Astrocyte of the hippocampus (primary cell): ENCODE results near the gene EML5.

Experiments
- DNase-seq: peaks from one replicate; pipeline ENCODE4 v3.0.0; 2011; ENCODE audit warnings: low read depth, low spot score

The EML5 gene

GRCh38 chr14:88710709-88711108 is 82.0 kb downstream of the EML5 start:
- DNase-seq = no peak

- DNase-seq = no peak
Observed at GRCh38 chr14:88707088-88707487, 85.7 kb downstream of the EML5 start.

- peak; percentile 4 for DNase-seq
Observed at GRCh38 chr14:88706425-88706824, 86.3 kb downstream of the EML5 start.

DNA sequence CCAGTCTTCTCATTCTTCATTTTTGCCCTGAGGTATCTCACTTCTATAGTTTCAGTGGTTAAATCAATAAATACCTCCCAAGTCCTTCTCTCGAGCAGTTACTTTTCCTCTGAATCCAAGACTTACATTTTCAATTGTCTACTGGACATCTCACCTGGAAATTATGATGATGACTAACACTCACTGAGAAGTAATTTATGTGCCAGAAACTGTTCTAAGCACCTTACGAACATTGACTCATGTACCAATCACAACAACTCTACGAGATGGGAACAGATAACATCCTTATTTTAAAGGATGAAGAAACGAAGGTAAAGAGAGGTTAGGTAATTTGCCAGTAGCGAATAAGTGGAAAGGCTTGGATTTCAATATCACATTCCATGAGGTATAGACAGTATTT is 94.1 kb downstream of the EML5 start:
- DNase-seq = no peak

- peak; percentile 56 for DNase-seq
Observed at GRCh38 chr14:88695870-88696269, 96.9 kb downstream of the EML5 start.

- DNase-seq = no peak
Observed at GRCh38 chr14:88688386-88688785, 104.4 kb downstream of the EML5 start.

GRCh38 chr14:88683119-88683518 is 109.6 kb downstream of the EML5 start:
- DNase-seq = no peak

- DNase-seq = no peak
Observed at GRCh38 chr14:88682495-88683114, 110.1 kb downstream of the EML5 start.

DNA sequence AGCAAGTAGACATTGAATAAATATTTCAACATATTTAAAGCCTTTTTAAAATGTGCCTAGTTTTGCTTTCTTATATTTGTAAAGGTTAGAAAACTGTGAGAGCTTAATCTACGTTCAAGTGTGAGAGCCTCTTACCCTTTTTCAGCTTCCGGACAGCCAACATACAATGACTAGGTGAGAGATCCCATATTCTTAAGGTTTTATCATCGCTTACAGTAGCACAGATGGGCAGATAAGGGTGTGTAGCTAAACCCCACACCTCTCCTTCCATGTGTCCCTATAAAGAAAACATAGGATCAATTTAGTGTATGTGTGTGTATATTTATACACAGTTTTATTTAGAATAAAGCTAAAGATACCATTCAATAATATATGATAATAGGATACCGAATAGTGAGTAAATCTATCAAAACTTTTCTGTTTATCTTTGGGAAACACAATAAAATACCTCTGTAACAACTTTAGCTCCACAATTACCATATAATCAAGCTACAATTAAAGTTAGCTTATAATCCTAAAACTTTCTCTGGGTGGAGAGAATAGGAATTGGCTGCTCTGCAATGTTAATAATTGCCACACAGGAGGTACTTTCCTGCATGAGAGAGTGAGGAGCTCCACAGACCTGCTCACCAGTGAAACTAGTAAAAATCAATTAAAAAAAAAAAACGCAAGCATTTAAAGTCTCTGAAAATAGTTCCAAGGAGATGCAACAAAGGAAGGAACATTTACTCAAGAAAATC is 110.8 kb downstream of the EML5 start:
- DNase-seq = no peak

DNA sequence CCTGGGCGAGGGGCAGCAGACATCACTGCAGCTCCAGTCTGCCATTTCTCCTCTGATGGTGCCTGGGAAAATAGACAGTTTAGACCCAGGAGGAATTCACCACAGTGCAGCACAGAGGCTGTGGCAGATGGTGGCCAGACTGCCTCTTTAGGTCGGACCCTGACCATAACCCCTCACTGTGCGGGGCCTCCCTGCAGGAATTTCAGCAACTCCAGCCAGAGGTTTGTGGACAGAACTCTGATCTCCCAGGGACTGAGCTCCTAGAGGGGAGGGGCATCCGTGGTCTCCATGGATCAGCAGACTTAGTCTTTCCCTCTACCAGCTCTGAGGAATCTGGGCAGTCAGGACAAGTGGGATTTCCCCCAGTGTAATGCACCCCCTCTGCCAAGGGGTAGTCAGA is 123.4 kb downstream of the EML5 start:
- DNase-seq = peak; percentile 11

GRCh38 chr14:88668448-88669116 is 124.2 kb downstream of the EML5 start:
- DNase-seq = no peak

GRCh38 chr14:88667555-88668273 is 125.0 kb downstream of the EML5 start:
- DNase-seq = peak; percentile 86

DNA sequence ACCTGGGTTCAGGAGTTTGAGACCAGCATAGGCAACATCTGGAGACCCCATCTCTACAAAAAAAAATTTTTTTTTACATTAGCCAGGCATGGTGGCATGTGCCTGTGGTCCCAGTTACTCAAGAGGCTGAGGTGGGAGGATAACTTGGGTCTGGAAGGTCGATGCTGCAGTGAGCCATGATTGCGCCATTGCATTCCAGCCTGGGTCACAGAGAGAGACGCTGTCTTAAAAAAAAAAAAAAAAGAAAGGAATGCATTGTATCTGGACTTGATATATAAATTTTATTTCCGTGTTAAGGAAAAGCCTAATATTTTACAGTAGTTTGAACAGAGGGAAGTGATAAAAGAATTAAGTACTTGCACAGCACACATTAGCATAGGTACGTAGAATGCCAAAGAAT is 132.7 kb downstream of the EML5 start:
- no peak for DNase-seq

- no peak for DNase-seq
Observed at GRCh38 chr14:88639221-88639620, 153.5 kb downstream of the EML5 start.

- no peak for DNase-seq
Observed at GRCh38 chr14:88632512-88632911, 160.2 kb downstream of the EML5 start.

- no peak for DNase-seq
Observed at GRCh38 chr14:88631091-88631490, 161.7 kb downstream of the EML5 start.

DNA sequence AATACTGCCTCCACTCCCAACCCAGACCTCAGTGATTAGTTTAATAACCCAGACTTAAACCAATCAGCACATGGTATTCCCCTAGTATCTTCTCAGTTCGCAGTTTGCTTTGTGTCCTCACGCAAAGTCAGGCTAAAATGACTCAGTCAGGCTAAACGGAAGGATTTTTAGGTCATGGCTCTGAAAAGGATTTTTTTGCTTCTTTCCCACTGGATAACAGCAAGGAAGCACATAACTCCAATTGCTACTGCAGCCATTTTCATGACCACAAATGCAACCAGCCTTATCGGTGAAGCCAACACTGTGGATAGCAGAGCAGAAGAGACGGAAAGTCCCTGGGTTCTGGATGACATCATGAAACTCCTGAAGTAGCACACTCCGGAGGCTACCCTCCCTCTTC is 162.2 kb downstream of the EML5 start:
- peak; percentile 88 for DNase-seq

DNA sequence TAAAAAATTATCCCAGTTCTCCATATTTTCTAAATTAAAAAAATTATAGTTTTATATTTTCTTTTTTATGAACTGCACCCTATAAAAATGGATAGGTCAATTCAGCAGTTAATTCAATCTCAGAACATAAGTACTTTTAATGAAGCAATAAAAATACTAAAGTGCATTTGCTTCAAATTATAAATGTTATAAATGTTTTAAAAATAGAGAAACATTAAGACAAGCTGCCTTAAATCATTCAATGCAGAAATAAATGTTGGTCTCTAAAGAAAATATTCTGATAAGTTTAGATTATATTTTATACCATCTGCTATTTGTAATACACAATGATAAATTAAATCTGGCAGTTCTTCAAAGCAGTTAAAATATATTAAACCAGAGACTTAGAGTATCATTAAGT is 164.3 kb downstream of the EML5 start:
- no peak for DNase-seq

DNA sequence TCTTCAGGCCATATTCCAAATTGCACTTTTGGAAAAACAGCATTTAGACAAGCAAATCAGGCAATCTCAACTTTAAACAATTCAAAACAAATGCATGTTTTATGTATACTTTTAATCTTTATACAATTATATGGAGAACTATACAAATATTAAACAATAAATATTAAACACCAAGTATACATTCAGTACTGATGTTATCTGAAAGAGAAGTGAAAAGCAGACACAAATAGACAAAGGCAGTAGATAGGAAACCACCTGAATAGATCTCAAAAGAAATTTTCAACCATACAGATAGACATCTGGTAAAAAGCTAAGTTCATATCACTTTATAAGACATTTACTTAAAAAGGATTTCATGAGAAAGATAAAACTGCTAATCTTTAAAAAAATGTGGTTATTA is 164.7 kb downstream of the EML5 start:
- no peak for DNase-seq

DNA sequence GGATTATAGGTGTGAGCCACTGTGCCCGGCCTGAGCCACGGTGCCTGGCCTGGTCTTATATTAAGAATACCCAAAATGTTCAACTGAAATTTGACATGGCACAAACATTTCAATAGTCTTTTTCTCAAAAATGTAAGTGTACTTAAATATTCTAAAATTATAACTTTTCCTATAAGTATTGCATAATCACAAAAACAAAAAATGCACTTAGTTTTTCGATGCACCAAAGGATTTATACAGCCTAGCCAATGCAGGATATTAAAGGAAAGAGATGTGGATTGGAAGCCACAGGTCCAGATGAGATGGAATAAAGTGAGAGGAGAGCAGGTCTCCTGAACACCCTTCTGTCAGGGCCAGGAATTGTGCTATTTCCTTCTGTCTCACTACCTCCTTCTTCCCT is 167.1 kb downstream of the EML5 start:
- no peak for DNase-seq

DNA sequence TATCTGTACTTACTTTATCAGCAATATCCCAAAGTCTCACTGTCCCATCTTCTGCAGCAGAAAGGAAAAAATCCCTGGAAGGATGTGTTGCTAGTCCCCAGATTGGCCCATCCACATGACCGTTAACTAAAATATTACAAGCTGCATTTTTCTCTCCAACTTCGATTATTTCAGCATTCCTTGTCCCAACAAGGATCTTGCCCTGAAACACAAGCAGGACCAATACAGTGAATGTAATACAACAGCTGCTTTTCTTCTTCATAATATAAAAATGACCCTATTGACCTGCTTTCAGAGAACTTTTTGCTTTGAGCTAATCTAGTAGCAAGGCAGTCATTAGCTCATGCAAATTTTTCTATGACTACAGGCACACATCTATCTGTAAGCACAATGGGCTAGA is 171.7 kb downstream of the EML5 start:
- no peak for DNase-seq

- no peak for DNase-seq
Observed at GRCh38 chr14:88618476-88618875, 174.3 kb downstream of the EML5 start.
